A549 (cell line): ENCODE results near the gene OR10G8. TPM values are rescaled to one million over a fixed set of nuclear protein-coding genes. Genes with fewer than 3 reads are reported as not detected.

Source experiments
- ATAC-seq, 2 experiments: fragments of 200-7000 bp in 1 of 2; fragments of >200 bp in 1 of 2; cut with Nextera tagmentation in 1 of 2; cut with Tn5 transposase in 1 of 2; 3 replicates each; pipeline versions ENCODE4 v1.8.0 to v1.9.1; 2018 to 2020; ENCODE audit warnings: mild to moderate bottlenecking in 1 of 2, moderate library complexity in 1 of 2
- CTCF ChIA-PET: fragments of 300-600 bp; sonication (Branson Sonifier 250); formaldehyde crosslinking; extraction: SDS; loops from one replicate; lab custom pipeline; 2021; ENCODE audit warnings: antibody characterized with exemption, inconsistent platforms; lab: Yijun Ruan, JAX
- POLR2A ChIA-PET: fragments of 350-600 bp; formaldehyde crosslinking; extraction: SDS; loops from one replicate; lab custom pipeline; 2021; ENCODE audit warnings: antibody characterized with exemption, inconsistent platforms; lab: Yijun Ruan, JAX
- DNase-seq, 2 experiments: peaks; one replicate each; pipeline versions ENCODE4 v3.0.0 to v3.0.0-alpha.2; 2011 to 2016; ENCODE audit warnings: low read depth in 1 of 2, low spot score in 1 of 2
- FAIRE-seq: peaks from 2 replicates; lab custom pipeline; 2011; peaks lifted over from hg19 to GRCh38; lab: Jason Lieb, UNC
- H3K27ac ChIP-seq, 2 experiments: fragments of >200 bp; sonication (Bioruptor Twin); formaldehyde crosslinking; 3 replicates each; pipeline ENCODE4 v1.5.1; 2016 to 2017
- H3K4me1 ChIP-seq: fragments of >200 bp; sonication (Bioruptor Twin); formaldehyde crosslinking; 3 replicates; pipeline ENCODE4 v1.6.1; 2016
- H3K4me2 ChIP-seq: fragments of >200 bp; sonication (Bioruptor Twin); formaldehyde crosslinking; 3 replicates; pipeline ENCODE4 v1.6.1; 2016
- H3K4me3 ChIP-seq: fragments of >200 bp; sonication (Bioruptor Twin); formaldehyde crosslinking; 3 replicates; pipeline ENCODE4 v1.5.1; 2016
- H3K9me3 ChIP-seq: fragments of >200 bp; sonication (Bioruptor Twin); formaldehyde crosslinking; 3 replicates; pipeline ENCODE4 v1.6.1; 2016
- BCL3 ChIP-seq: fragments of >200 bp; sonication (Bioruptor Twin); formaldehyde crosslinking; IDR thresholded peaks from 3 replicates; pipeline ENCODE4 v1.6.1; 2016
- CBX2 ChIP-seq: fragments of 200-600 bp; sonication (generic); IDR thresholded peaks from 2 replicates; pipeline ENCODE4 v1.6.1; 2016; ENCODE audit warnings: low read depth, mild to moderate bottlenecking, borderline replicate concordance
- CBX8 ChIP-seq: fragments of 200-600 bp; sonication (generic); IDR thresholded peaks from 2 replicates; pipeline ENCODE4 v1.6.1; 2016
- CHD4 ChIP-seq: fragments of 200-600 bp; sonication (generic); IDR thresholded peaks from 2 replicates; pipeline ENCODE4 v1.6.1; 2016; ENCODE audit warnings: antibody characterized with exemption, mild to moderate bottlenecking, borderline replicate concordance
- CTCF ChIP-seq: fragments of >200 bp; sonication (Bioruptor Twin); formaldehyde crosslinking; IDR thresholded peaks from 3 replicates; pipeline ENCODE4 v1.5.1; 2016
- EHMT2 ChIP-seq: fragments of 200-600 bp; sonication (generic); IDR thresholded peaks from 2 replicates; pipeline ENCODE4 v1.6.1; 2016; ENCODE audit warnings: antibody characterized with exemption, low read depth, mild to moderate bottlenecking, moderate library complexity
- FOSB ChIP-seq: fragments of 250-450 bp; sonication (Bioruptor Pico); IDR thresholded peaks from 2 replicates; pipeline ENCODE4 v1.5.0; 2020; ENCODE audit warnings: mild to moderate bottlenecking, moderate library complexity
- FOSL2 ChIP-seq, 2 experiments: fragments of 450-650 bp in 1 of 2; fragments of >200 bp in 1 of 2; sonication (Bioruptor Twin) in 1 of 2; formaldehyde crosslinking; IDR thresholded peaks; 2 replicates each; pipeline versions ENCODE4 v1.5.0 to v1.6.1; 2016 to 2020; ENCODE audit warnings: mild to moderate bottlenecking in 1 of 2, moderate library complexity in 1 of 2
- HES2 ChIP-seq: fragments of >200 bp; sonication (Bioruptor Twin); formaldehyde crosslinking; IDR thresholded peaks from 2 replicates; pipeline ENCODE4 v1.6.1; 2016
- HEYL ChIP-seq: fragments of 250-450 bp; sonication (Bioruptor Pico); IDR thresholded peaks from 2 replicates; pipeline ENCODE4 v1.8.0; 2021; ENCODE audit warnings: mild to moderate bottlenecking, moderate library complexity
- HOXA7 ChIP-seq: fragments of 250-450 bp; sonication (Bioruptor Pico); IDR thresholded peaks from 2 replicates; pipeline ENCODE4 v1.5.0; 2020; ENCODE audit warnings: mild to moderate bottlenecking, moderate library complexity
- HOXB13 ChIP-seq: fragments of 250-450 bp; sonication (Bioruptor Pico); IDR thresholded peaks from 2 replicates; pipeline ENCODE4 v1.5.0; 2020; ENCODE audit warnings: low read depth, mild to moderate bottlenecking, moderate library complexity
- JUN ChIP-seq, 2 experiments: fragments of >200 bp; sonication (Bioruptor Twin); formaldehyde crosslinking; IDR thresholded peaks; 2 replicates in 1 of 2; 3 replicates in 1 of 2; pipeline ENCODE4 v1.6.1; 2016 to 2017
- NFE2L2 ChIP-seq: fragments of 150-350 bp; conservative IDR thresholded peaks from 2 replicates; pipeline ENCODE4 v1.6.1; 2014; ENCODE audit warnings: low read length
- NR3C1 ChIP-seq: fragments of >200 bp; sonication (Bioruptor Twin); formaldehyde crosslinking; IDR thresholded peaks from 3 replicates; pipeline ENCODE4 v1.6.1; 2017
- PBX3 ChIP-seq: IDR thresholded peaks from 2 replicates; pipeline ENCODE4 v1.6.1; 2012
- POLR2A ChIP-seq: IDR thresholded peaks from 2 replicates; pipeline ENCODE4 v1.6.1; 2012; ENCODE audit warnings: mild to moderate bottlenecking, low read length
- RAD21 ChIP-seq, 2 experiments: fragments of >200 bp in 1 of 2; sonication (Bioruptor Twin) in 1 of 2; formaldehyde crosslinking in 1 of 2; IDR thresholded peaks in 1 of 2; conservative IDR thresholded peaks in 1 of 2; 2 replicates in 1 of 2; 3 replicates in 1 of 2; pipeline ENCODE4 v1.6.1; 2012 to 2018; ENCODE audit warnings: inconsistent platforms in 1 of 2
- RCOR1 ChIP-seq: fragments of 150-350 bp; IDR thresholded peaks from 2 replicates; pipeline ENCODE4 v1.6.1; 2014; ENCODE audit warnings: antibody characterized with exemption, low read length, low read depth
- SMC3 ChIP-seq: fragments of >200 bp; sonication (Bioruptor Twin); formaldehyde crosslinking; IDR thresholded peaks from 3 replicates; pipeline ENCODE4 v1.6.1; 2018; ENCODE audit warnings: inconsistent platforms
- TP53 ChIP-seq: fragments of 250-450 bp; sonication (Bioruptor Pico); IDR thresholded peaks from 2 replicates; pipeline ENCODE4 v1.5.0; 2021; ENCODE audit warnings: mild to moderate bottlenecking, moderate library complexity
- USF2 ChIP-seq: fragments of 450-650 bp; IDR thresholded peaks from 2 replicates; pipeline ENCODE4 v1.6.1; 2014; ENCODE audit warnings: antibody characterized with exemption
- WGBS: methylation state at CpG from one replicate; pipeline ENCODE4 v1.1.6; 2017; ENCODE audit errors: missing lambda C conversion rate; 5-methylcytosine and 5-hydroxymethylcytosine counted together
- polyA minus RNA-seq: library from RNA; depleted of rRNA, polyadenylated mRNA; stranded (reverse); fragments of >200 nt; gene quantifications from 2 replicates; pipeline ENCODE4 v1.2.3, GENCODE V29; 2011; rRNA and poly(A)+ RNA removed
- polyA plus RNA-seq, 4 experiments: library from polyadenylated mRNA; depleted of rRNA in 3 of 4; stranded (reverse); fragments of >200 nt; fragmentation: RNase III in 1 of 4; extraction: RNeasy Plus Mini Kit Qiagen cat#74134 plus additional on column Dnase treatment in 1 of 4; gene quantifications; 2 replicates in 3 of 4; 3 replicates in 1 of 4; pipeline ENCODE4 v1.2.3, GENCODE V29; 2011 to 2017

OR10G8 gene
- polyA plus RNA-seq (2011; rRNA removed) = not detected in 2 replicates
- not detected in 2 replicates for polyA plus RNA-seq (2012; cell fraction: cytosol; rRNA removed)
- polyA plus RNA-seq (2012; cell fraction: nucleus; rRNA removed) = not detected in 2 replicates
- polyA plus RNA-seq (2017; fragmentation: RNase III; extraction: RNeasy Plus Mini Kit Qiagen cat#74134 plus additional on column Dnase treatment) = not detected in 3 replicates
- polyA minus RNA-seq = not detected in 2 replicates

GRCh38 chr11:124026498-124026897 is at the start of gene OR10G8:
OR10G8 (plus strand) TSS chr11:124026798; CDS start chr11:124029623, 2,825 bp downstream.
- DNase-seq (no peak), FAIRE-seq (no peak), ATAC-seq (no peak)
- TF ChIP-seq CHD4 (no peak), NFE2L2 (no peak), CBX2 (no peak), HES2 (no peak), BCL3 (no peak), USF2 (no peak), FOSL2 (IDR thresholded peaks at IDR 0.05) (no peak), FOSL2 (CRISPR knock-in tag; IDR thresholded peaks at IDR 0.05) (no peak), SMC3 (no peak), HEYL (CRISPR knock-in tag) (no peak)
- H3K9me3 ChIP-seq = no peaks in the 10 kb centered on the region
- no peak within 1 kb of the TSS for H3K4me3 ChIP-seq
- ChIA-PET POLR2A (no interaction called here), CTCF (no interaction called here)
- H3K27ac ChIP-seq = no peak within 1 kb of the TSS
- no peaks in the 10 kb centered on the region for H3K4me1 ChIP-seq
- H3K4me2 ChIP-seq = no peak within 1 kb of the TSS
- 0% methylated on average over 2 of the region's 2 CpGs for WGBS

GRCh38 chr11:123977731-123978347 is 48.8 kb upstream of the OR10G8 start, which contains the start of gene OR10S1:
OR10S1 (minus strand) TSS chr11:123977781; CDS start chr11:123977664, 117 bp downstream.
- FAIRE-seq = no peak
- Histone ChIP-seq H3K4me2 (no peak within 1 kb of the TSS), H3K4me3 (no peak within 1 kb of the TSS)
- POLR2A ChIA-PET = no interaction called here
- no peak for TF ChIP-seq HOXA7 (CRISPR knock-in tag)
- no peak for TF ChIP-seq NR3C1
- no peak for TF ChIP-seq PBX3
- TF ChIP-seq TP53 (CRISPR knock-in tag) = no peak
- no peak for TF ChIP-seq EHMT2
- TF ChIP-seq RAD21 (conservative IDR thresholded peaks at IDR 0.05 in 1 of 2, IDR thresholded peaks at IDR 0.05 in 1 of 2) = no peak
- TF ChIP-seq HOXB13 = no peak
- TF ChIP-seq RCOR1 = no peak
- no peak for TF ChIP-seq CTCF
- no peak for TF ChIP-seq CBX8
- TF ChIP-seq FOSB (CRISPR knock-in tag) = no peak
- TF ChIP-seq JUN (IDR thresholded peaks at IDR 0.05) = no peak
- TF ChIP-seq POLR2A = no peak
- TF ChIP-seq, all 56 proteins: peak for 0
- Histone ChIP-seq H3K27ac (no peak within 1 kb of the TSS), H3K4me1 (no peaks in the 10 kb centered on the region), H3K9me3 (no peaks in the 10 kb centered on the region)
- CTCF ChIA-PET = no interaction called here
- no peak for ATAC-seq
- DNase-seq = no peak
